Endodermal cell (in vitro differentiated cells): Measurements from ENCODE around the gene ROR2. TPM values are rescaled to one million over a fixed set of nuclear protein-coding genes. Genes with fewer than 3 reads are reported as not detected.

Source experiments
- DNase-seq: peaks from one replicate; pipeline ENCODE4 v3.0.0-alpha.2; 2017
- H3K27ac ChIP-seq: 2 replicates; pipeline ENCODE4 v1.5.1; 2013; ENCODE audit warnings: mild to moderate bottlenecking, low read depth, low read length, moderate library complexity
- H3K27me3 ChIP-seq: 2 replicates; pipeline ENCODE4 v1.6.1; 2013; ENCODE audit warnings: mild to moderate bottlenecking, low read length, moderate library complexity; ENCODE audit not compliant: insufficient read depth, control insufficient read depth, poor library complexity, severe bottlenecking
- H3K36me3 ChIP-seq: 2 replicates; pipeline ENCODE4 v1.7.0; 2013; ENCODE audit warnings: mild to moderate bottlenecking, low read length, moderate library complexity; ENCODE audit not compliant: control insufficient read depth, insufficient read depth
- H3K4me1 ChIP-seq: one replicate; pipeline ENCODE4 v1.7.0; 2013; ENCODE audit warnings: low read length; ENCODE audit not compliant: control insufficient read depth, insufficient read depth
- H3K4me3 ChIP-seq: 2 replicates; pipeline ENCODE4 v1.5.1; 2013; ENCODE audit warnings: mild to moderate bottlenecking, low read length, moderate library complexity
- H3K9ac ChIP-seq: 2 replicates; pipeline ENCODE4 v1.6.1; 2013; ENCODE audit warnings: mild to moderate bottlenecking, low read length, moderate library complexity; ENCODE audit not compliant: poor library complexity, severe bottlenecking; ENCODE audit errors: extremely low read depth
- H3K9me3 ChIP-seq: 2 replicates; pipeline ENCODE4 v1.6.1; 2013; ENCODE audit warnings: mild to moderate bottlenecking, low read length, moderate library complexity; ENCODE audit not compliant: control insufficient read depth
- H3K27ac Mint-ChIP-seq: 2 replicates; pipeline ENCODE4 v1.8.0; 2020; ENCODE audit warnings: mixed read lengths
- H3K27me3 Mint-ChIP-seq: 2 replicates; pipeline ENCODE4 v1.8.0; 2021; ENCODE audit warnings: mild to moderate bottlenecking, mixed read lengths; ENCODE audit not compliant: insufficient read depth
- H3K36me3 Mint-ChIP-seq: 2 replicates; pipeline ENCODE4 v1.8.0; 2020; ENCODE audit warnings: low read depth, mixed read lengths
- H3K4me1 Mint-ChIP-seq: 2 replicates; pipeline ENCODE4 v1.8.0; 2020; ENCODE audit warnings: mixed read lengths
- H3K4me3 Mint-ChIP-seq: 2 replicates; pipeline ENCODE4 v1.8.0; 2020; ENCODE audit warnings: mild to moderate bottlenecking, moderate library complexity, mixed read lengths
- H3K9me3 Mint-ChIP-seq: 2 replicates; pipeline ENCODE4 v1.8.0; 2020; ENCODE audit warnings: mild to moderate bottlenecking, mixed read lengths
- WGBS, 2 experiments: methylation state at CpG; one replicate each; pipeline versions ENCODE4 v1.1.5 to v1.1.7; 2013; ENCODE audit warnings: missing lambda C conversion rate in 2 of 2, mixed read lengths in 1 of 2; ENCODE audit not compliant: insufficient coverage in 1 of 2, insufficient read length in 1 of 2; 5-methylcytosine and 5-hydroxymethylcytosine counted together
- total RNA-seq, 2 donors: library from RNA; stranded (reverse); fragmentation: NEBNext Ultra II Directional in 1 of 2; extraction: Animal tissue kit (Norgen Biotek cat#: 25700) in 1 of 2; gene quantifications; 2 replicates in 1 of 2; 3 replicates in 1 of 2; pipeline ENCODE4 v1.2.1, GENCODE V29; 2021
- TF ChIP-seq, protein P1 (sequence below): fragments of 200-600 bp; sonication (generic); conservative IDR thresholded peaks from 2 replicates; pipeline ENCODE4 v1.5.0; 2021; ENCODE audit warnings: antibody characterized with exemption, mild to moderate bottlenecking

The ROR2 gene
- total RNA-seq, 2 donors from 2014 or later = 104 to 160 TPM

- Histone ChIP-seq H3K27ac (no peak overlapping the region), H3K27me3 (no peaks in the 10 kb centered on the region), H3K4me3 (no peak overlapping the region), H3K36me3 (peaks cover 80% of the 10 kb centered on the region), H3K9ac (no peak overlapping the region), H3K4me1 (peaks cover 13% of the 10 kb centered on the region), H3K9me3 (no peaks in the 10 kb centered on the region)
- TF ChIP-seq, protein P1, sequence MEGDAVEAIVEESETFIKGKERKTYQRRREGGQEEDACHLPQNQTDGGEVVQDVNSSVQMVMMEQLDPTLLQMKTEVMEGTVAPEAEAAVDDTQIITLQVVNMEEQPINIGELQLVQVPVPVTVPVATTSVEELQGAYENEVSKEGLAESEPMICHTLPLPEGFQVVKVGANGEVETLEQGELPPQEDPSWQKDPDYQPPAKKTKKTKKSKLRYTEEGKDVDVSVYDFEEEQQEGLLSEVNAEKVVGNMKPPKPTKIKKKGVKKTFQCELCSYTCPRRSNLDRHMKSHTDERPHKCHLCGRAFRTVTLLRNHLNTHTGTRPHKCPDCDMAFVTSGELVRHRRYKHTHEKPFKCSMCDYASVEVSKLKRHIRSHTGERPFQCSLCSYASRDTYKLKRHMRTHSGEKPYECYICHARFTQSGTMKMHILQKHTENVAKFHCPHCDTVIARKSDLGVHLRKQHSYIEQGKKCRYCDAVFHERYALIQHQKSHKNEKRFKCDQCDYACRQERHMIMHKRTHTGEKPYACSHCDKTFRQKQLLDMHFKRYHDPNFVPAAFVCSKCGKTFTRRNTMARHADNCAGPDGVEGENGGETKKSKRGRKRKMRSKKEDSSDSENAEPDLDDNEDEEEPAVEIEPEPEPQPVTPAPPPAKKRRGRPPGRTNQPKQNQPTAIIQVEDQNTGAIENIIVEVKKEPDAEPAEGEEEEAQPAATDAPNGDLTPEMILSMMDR = no peak
- DNase-seq = no peak
- Mint-ChIP-seq H3K4me3 (no peak overlapping the region), H3K9me3 (no peaks in the 10 kb centered on the region), H3K36me3 (peaks cover 64% of the 10 kb centered on the region), H3K4me1 (peaks cover 27% of the 10 kb centered on the region), H3K27ac (peak overlapping the region; percentile 59), H3K27me3 (no peaks in the 10 kb centered on the region)
- 90 to 98% methylated on average over 1 to 4 of the region's 4 CpGs for WGBS, 2 experiments
Measured at GRCh38 chr9:91757782-91758181, 192.2 kb downstream of the ROR2 start.

DNA sequence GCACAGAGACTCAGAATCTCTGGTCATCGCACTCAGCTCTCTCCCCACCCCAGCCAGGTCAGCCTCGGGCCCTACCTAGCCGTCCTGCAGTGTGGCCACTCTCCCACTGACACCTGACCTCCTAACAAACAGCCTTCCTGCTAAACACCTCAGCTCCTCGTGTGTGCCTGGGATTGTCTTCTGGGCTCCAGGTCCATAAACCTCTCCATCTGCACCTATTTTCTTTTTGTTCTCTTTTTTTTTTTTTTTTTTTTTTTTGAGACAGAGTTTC, 193.6 kb downstream of the ROR2 start:
- no peaks in the 10 kb centered on the region for H3K9me3 ChIP-seq
- no peak overlapping the region for H3K4me3 ChIP-seq
- peaks cover 90% of the 10 kb centered on the region for H3K36me3 ChIP-seq
- TF ChIP-seq, protein P1 = no peak
- no peak overlapping the region for H3K9ac ChIP-seq
- peaks cover 68% of the 10 kb centered on the region for H3K36me3 Mint-ChIP-seq
- no peak overlapping the region for H3K4me3 Mint-ChIP-seq
- no peaks in the 10 kb centered on the region for H3K27me3 ChIP-seq
- WGBS, 2 experiments = 90 to 96% methylated on average over 4 of the region's 4 CpGs
- peaks cover 7% of the 10 kb centered on the region for H3K4me1 ChIP-seq
- no peaks in the 10 kb centered on the region for H3K27me3 Mint-ChIP-seq
- no peak overlapping the region for H3K27ac Mint-ChIP-seq
- peaks cover 14% of the 10 kb centered on the region for H3K4me1 Mint-ChIP-seq
- no peaks in the 10 kb centered on the region for H3K9me3 Mint-ChIP-seq
- no peak overlapping the region for H3K27ac ChIP-seq
- peak; percentile 38 for DNase-seq

DNA sequence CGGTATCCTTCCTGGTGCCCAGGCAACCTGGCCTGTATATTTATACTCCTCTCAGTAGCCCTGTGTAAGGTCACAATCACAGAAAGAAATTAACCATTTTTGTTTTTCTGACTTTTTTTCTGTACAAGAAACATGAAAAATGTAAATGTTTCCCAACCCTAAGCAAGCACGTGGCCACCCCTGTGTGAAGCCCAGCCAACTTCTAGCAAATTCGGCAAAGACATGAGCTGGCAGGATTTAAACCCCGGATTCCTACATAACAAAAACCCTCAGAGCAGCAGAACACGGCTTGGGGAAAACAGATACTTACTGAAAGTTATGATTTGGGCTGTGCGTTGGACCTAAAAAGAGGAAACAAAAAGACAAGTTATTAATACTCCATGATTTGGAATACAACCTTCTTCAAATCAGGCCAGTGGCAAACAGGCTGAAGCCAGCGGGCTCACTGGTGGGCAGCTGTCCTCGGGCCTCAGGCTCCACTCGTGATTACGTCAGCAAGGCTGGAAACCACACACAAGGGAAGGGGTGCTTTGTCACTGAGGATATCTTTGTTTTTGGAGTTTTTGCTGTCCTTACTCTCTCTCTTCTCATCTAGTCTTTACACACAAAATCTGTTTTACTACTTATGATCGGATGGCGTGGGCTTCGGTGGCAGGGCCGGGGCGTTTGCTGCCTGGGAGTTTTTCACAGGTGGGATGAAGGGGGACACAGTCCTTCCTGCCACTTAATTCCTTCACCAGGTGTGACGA, 194.1 kb downstream of the ROR2 start:
- WGBS, 2 experiments = 87 to 92% methylated on average over 7 to 16 of the region's 16 CpGs
- Histone ChIP-seq H3K27ac (no peak overlapping the region), H3K9ac (no peak overlapping the region), H3K27me3 (no peaks in the 10 kb centered on the region), H3K36me3 (peaks cover 90% of the 10 kb centered on the region), H3K4me1 (peaks cover 5% of the 10 kb centered on the region), H3K4me3 (no peak overlapping the region), H3K9me3 (no peaks in the 10 kb centered on the region)
- Mint-ChIP-seq H3K9me3 (no peaks in the 10 kb centered on the region), H3K4me1 (peaks cover 11% of the 10 kb centered on the region), H3K27me3 (no peaks in the 10 kb centered on the region), H3K4me3 (no peak overlapping the region), H3K36me3 (peaks cover 69% of the 10 kb centered on the region), H3K27ac (peak overlapping the region; percentile 64)
- TF ChIP-seq, protein P1 = no peak
- DNase-seq = peak; percentile 42
